B cell (primary cell): Measurements from ENCODE around the gene HADHB. TPM values are rescaled to one million over a fixed set of nuclear protein-coding genes. Genes with fewer than 3 reads are reported as not detected.
A peak's percentile ranks its signal among the peaks of the same experiment; 100 is the strongest.

Experiments
- ATAC-seq: fragments of 200-7000 bp; cut with Tn5 transposase; one replicate; pipeline ENCODE4 v1.10.0; 2021; ENCODE audit warnings: low read depth, mild to moderate bottlenecking, moderate number of reproducible peaks, moderate library complexity
- CTCF ChIA-PET: fragments of 350-600 bp; sonication (Branson Sonifier 250); formaldehyde crosslinking; loops from one replicate; lab custom pipeline; 2021; ENCODE audit warnings: antibody characterized with exemption, inconsistent platforms; lab: Charles Lee
- POLR2A ChIA-PET: fragments of 350-600 bp; sonication (Branson Sonifier 250); formaldehyde crosslinking; loops from one replicate; lab custom pipeline; 2021; ENCODE audit warnings: antibody characterized with exemption; lab: Charles Lee
- DNase-seq: peaks from one replicate; pipeline ENCODE4 v3.0.0; 2013
- H2AFZ ChIP-seq: 2 replicates; pipeline ENCODE4 v1.6.1; 2012; ENCODE audit warnings: mild to moderate bottlenecking, low read depth, low read length; ENCODE audit not compliant: insufficient read depth, poor library complexity, severe bottlenecking
- H3K27ac ChIP-seq, 2 donors: 1 replicate in 1 of 2; 2 replicates in 1 of 2; pipeline ENCODE4 v1.5.1; 2012 to 2013; ENCODE audit warnings: low read length in 2 of 2, mild to moderate bottlenecking in 2 of 2, moderate library complexity in 1 of 2
- H3K27me3 ChIP-seq, 4 experiments: fragments of 200-600 bp in 1 of 4; sonication (generic) in 1 of 4; replicated peaks in 1 of 4; 1 replicate in 2 of 4; 2 replicates in 2 of 4; pipeline versions ENCODE4 v1.6.1 to v1.7.0; 2013 to 2016; ENCODE audit warnings: low read length in 3 of 4, mild to moderate bottlenecking in 2 of 4, mixed read lengths in 1 of 4, moderate library complexity in 1 of 4; ENCODE audit not compliant: insufficient read depth in 4 of 4, control insufficient read depth in 3 of 4; ENCODE audit errors: control extremely low read depth in 1 of 4
- H3K36me3 ChIP-seq, 2 experiments: replicated peaks in 1 of 2; 1 replicate in 1 of 2; 2 replicates in 1 of 2; pipeline versions ENCODE4 v1.6.1 to v1.7.1; 2013; ENCODE audit warnings: low read length in 1 of 2; ENCODE audit not compliant: insufficient read depth in 2 of 2, control insufficient read depth in 1 of 2; ENCODE audit errors: control extremely low read depth in 1 of 2, extremely low read depth in 1 of 2
- H3K4me1 ChIP-seq, 2 donors: fragments of 200-600 bp in 1 of 2; sonication (generic) in 1 of 2; 1 replicate in 1 of 2; 2 replicates in 1 of 2; pipeline versions ENCODE4 v1.5.1 to v1.6.1; 2013 to 2017; ENCODE audit warnings: low read length in 2 of 2; ENCODE audit not compliant: control insufficient read depth in 2 of 2, insufficient read depth in 2 of 2
- H3K4me2 ChIP-seq: replicated peaks from 2 replicates; pipeline ENCODE3; 2012; ENCODE audit warnings: mild to moderate bottlenecking, low read depth, low read length; ENCODE audit not compliant: poor library complexity, severe bottlenecking
- H3K4me3 ChIP-seq, 5 experiments: fragments of 200-600 bp in 1 of 5; sonication (generic) in 1 of 5; 1 replicate in 3 of 5; 2 replicates in 2 of 5; pipeline versions ENCODE4 v1.5.1 to v1.7.0; 2011 to 2016; ENCODE audit warnings: low read length in 4 of 5, mild to moderate bottlenecking in 4 of 5, low read depth in 2 of 5, control low read depth in 1 of 5, moderate library complexity in 1 of 5; ENCODE audit not compliant: insufficient read depth in 1 of 5; ENCODE audit errors: control extremely low read depth in 1 of 5, extremely low read depth in 1 of 5
- H3K79me2 ChIP-seq: fragments of 200-600 bp; sonication (generic); one replicate; pipeline ENCODE4 v1.6.0; 2016; ENCODE audit warnings: low read length; ENCODE audit not compliant: control insufficient read depth, insufficient read depth
- H3K9ac ChIP-seq: fragments of 200-600 bp; sonication (generic); 2 replicates; pipeline ENCODE4 v1.6.1; 2017; ENCODE audit warnings: mild to moderate bottlenecking, low read length, moderate library complexity
- H3K9me3 ChIP-seq, 3 donors: one replicate each; pipeline versions ENCODE4 v1.6.1 to v1.7.1; 2013; ENCODE audit warnings: low read length in 2 of 3; ENCODE audit not compliant: control insufficient read depth in 2 of 3, insufficient read depth in 1 of 3; ENCODE audit errors: control extremely low read depth in 1 of 3
- H4K20me1 ChIP-seq: 2 replicates; pipeline ENCODE4 v1.6.0; 2012; ENCODE audit warnings: mild to moderate bottlenecking, low read length; ENCODE audit not compliant: insufficient read depth, control insufficient read depth, poor library complexity, severe bottlenecking
- H3K27ac Mint-ChIP-seq: one replicate; pipeline ENCODE4 v1.8.0; 2021; ENCODE audit warnings: mixed read lengths
- H3K27me3 Mint-ChIP-seq: one replicate; pipeline ENCODE4 v1.8.0; 2021; ENCODE audit warnings: mixed read lengths
- H3K4me1 Mint-ChIP-seq: one replicate; pipeline ENCODE4 v1.8.0; 2021; ENCODE audit warnings: mixed read lengths
- H3K4me3 Mint-ChIP-seq: one replicate; pipeline ENCODE4 v1.8.0; 2021; ENCODE audit warnings: mixed read lengths
- H3K9me3 Mint-ChIP-seq: one replicate; pipeline ENCODE4 v1.8.0; 2022; ENCODE audit warnings: mixed read lengths; ENCODE audit not compliant: insufficient read depth
- CTCF ChIP-seq: fragments of 200-600 bp; IDR thresholded peaks from one replicate; pipeline ENCODE4 v1.8.0; 2022; ENCODE audit warnings: antibody characterized with exemption, mild to moderate bottlenecking
- EZH2 ChIP-seq: IDR thresholded peaks from 2 replicates; pipeline ENCODE4 v1.6.1; 2012; ENCODE audit warnings: borderline replicate concordance, low read depth, mild to moderate bottlenecking, moderate library complexity, low read length; ENCODE audit not compliant: insufficient read depth, poor library complexity, severe bottlenecking
- WGBS: methylation state at CpG from one replicate; pipeline ENCODE4 v1.1.5; 2013; ENCODE audit warnings: missing lambda C conversion rate; ENCODE audit not compliant: insufficient coverage; 5-methylcytosine and 5-hydroxymethylcytosine counted together
- intact Hi-C: fragments of 100-400 bp; cut with micrococcal nuclease; formaldehyde crosslinking; loops from one replicate; pipeline ENCODE4 v1.10.0; 2022
- polyA minus RNA-seq: library from RNA; depleted of rRNA, polyadenylated mRNA; stranded (reverse); fragments of >200 nt; gene quantifications from 2 replicates; pipeline ENCODE4 v1.2.3, GENCODE V29; 2012
- polyA plus RNA-seq: library from polyadenylated mRNA; depleted of rRNA; stranded (reverse); fragments of >200 nt; gene quantifications from 2 replicates; pipeline ENCODE4 v1.2.3, GENCODE V29; 2012
- total RNA-seq, 2 donors: library from RNA; stranded (reverse); fragments of 120-200 nt in 1 of 2; gene quantifications; 1 replicate in 1 of 2; 2 replicates in 1 of 2; pipeline versions ENCODE4 v1.2.3 to v1.2.4, GENCODE V29; 2013 to 2022

Gene HADHB
- total RNA-seq: 64.2 and 70.3 TPM in 2 replicates
- 56.3 TPM for total RNA-seq (2013)
- polyA plus RNA-seq: 40.6 and 46.5 TPM in 2 replicates
- 20.3 and 28.8 TPM in 2 replicates for polyA minus RNA-seq

GRCh38 chr2:26244309-26245230, at the start of gene HADHB, which contains the start of gene HADHA:
Gene HADHB (plus strand): TSS chr2:26244939. CDS start chr2:26254255, 9,316 bp downstream.
Gene HADHA (minus strand): TSS chr2:26244632. CDS start chr2:26244596, 36 bp downstream.
- H2AFZ ChIP-seq: peak within 1 kb of the TSS; percentile 100
- WGBS: under 1% methylated on average over 54 of the region's 63 CpGs
- H3K27ac ChIP-seq: peak within 1 kb of the TSS; percentile 93 to 99
- Mint-ChIP-seq H3K4me3 (peak within 1 kb of the TSS; percentile 100), H3K27ac (peak within 1 kb of the TSS; percentile 100), H3K27me3 (no peaks in the 10 kb centered on the region), H3K4me1 (peaks cover 62% of the 10 kb centered on the region), H3K9me3 (no peaks in the 10 kb centered on the region)
- H4K20me1 ChIP-seq: peaks cover 25% of the 10 kb centered on the region
- TF ChIP-seq EZH2: no peak
- TF ChIP-seq CTCF: no peak
- H3K4me1 ChIP-seq: peaks cover 32 to 43% of the 10 kb centered on the region in 2 donors
- H3K36me3 ChIP-seq: no peaks in the 10 kb centered on the region
- no peaks in the 10 kb centered on the region for H3K9me3 ChIP-seq
- no peaks in the 10 kb centered on the region for H3K27me3 ChIP-seq
- peaks cover 97% of the 10 kb centered on the region for H3K79me2 ChIP-seq
- peak within 1 kb of the TSS; percentile 68 to 100 (median 92) for H3K4me3 ChIP-seq
- ATAC-seq (peak; percentile 85), DNase-seq (peak; percentile 96)
- POLR2A ChIA-PET: interaction anchor here (0.6 to 2.0 kb wide), 4 partner anchors 14 to 211 kb away, joined by 4 to 9 read pairs (median 6); partner anchors contain the start of genes ADGRF3, RAB10 and SELENOI
- peak within 1 kb of the TSS; percentile 98 for H3K9ac ChIP-seq
- peak within 1 kb of the TSS; percentile 91 for H3K4me2 ChIP-seq
- intact Hi-C loops: loop anchor here (1.0 to 2.0 kb wide), 5 partner anchors 55 to 262 kb away; partner anchors contain the start of genes KIF3C and RAB10
- CTCF ChIA-PET: interaction anchor here (0.6 to 2.1 kb wide), 6 partner anchors 14 to 253 kb away, joined by 3 to 8 read pairs (median 4); partner anchors contain the start of gene RAB10
